GM21529 (cell line): ENCODE data around the gene ANTXR2.

Experiments
- ATAC-seq: cut with Tn5 transposase; IDR thresholded peaks from one replicate; pipeline ENCODE4 v1.9.1; 2021; ENCODE audit not compliant: unreplicated experiment

The ANTXR2 gene

GRCh38 chr4:80092847-80093246, 19.8 kb upstream of the ANTXR2 start:
- ATAC-seq = no peak

GRCh38 chr4:80092088-80092487, 19.1 kb upstream of the ANTXR2 start:
- ATAC-seq = no peak

GRCh38 chr4:80091688-80092087, 18.7 kb upstream of the ANTXR2 start:
- ATAC-seq = no peak

GRCh38 chr4:80091184-80091583, 18.2 kb upstream of the ANTXR2 start:
- no peak for ATAC-seq

- no peak for ATAC-seq
These were observed 17.1 kb upstream of the ANTXR2 start for GRCh38 chr4:80090090-80090489.

GRCh38 chr4:80088471-80088870, 15.4 kb upstream of the ANTXR2 start:
- ATAC-seq = no peak

GRCh38 chr4:80086296-80086695, 13.3 kb upstream of the ANTXR2 start:
- no peak for ATAC-seq

- no peak for ATAC-seq
These were observed 12.1 kb upstream of the ANTXR2 start for GRCh38 chr4:80085081-80085480.

- no peak for ATAC-seq
These were observed 9.7 kb upstream of the ANTXR2 start for GRCh38 chr4:80082693-80083092.

GRCh38 chr4:80081566-80081965, 8.5 kb upstream of the ANTXR2 start:
- no peak for ATAC-seq

- no peak for ATAC-seq
These were observed 6.4 kb upstream of the ANTXR2 start for GRCh38 chr4:80079255-80079923.

GRCh38 chr4:80078346-80079092, 5.5 kb upstream of the ANTXR2 start:
- ATAC-seq = no peak

GRCh38 chr4:80077639-80078038, 4.6 kb upstream of the ANTXR2 start:
- no peak for ATAC-seq

- ATAC-seq = no peak
These were observed 3.7 kb upstream of the ANTXR2 start for GRCh38 chr4:80076681-80077080.

- no peak for ATAC-seq
These were observed 3.1 kb upstream of the ANTXR2 start for GRCh38 chr4:80075995-80076675.

- ATAC-seq = no peak
These were observed 1.6 kb upstream of the ANTXR2 start for GRCh38 chr4:80074651-80075050.

GRCh38 chr4:80074069-80074468, 1.0 kb upstream of the ANTXR2 start:
- no peak for ATAC-seq

- ATAC-seq = peak; percentile 55
These were observed 512 bp upstream of the ANTXR2 start for GRCh38 chr4:80073473-80074008.

- peak; percentile 24 for ATAC-seq
These were observed 743 bp downstream of the ANTXR2 start for GRCh38 chr4:80072228-80072743.

GRCh38 chr4:80071604-80072227, 1.3 kb downstream of the ANTXR2 start:
- ATAC-seq = peak; percentile 19
